ENCODE data around the gene APBA2. TPM values are rescaled to one million over a fixed set of nuclear protein-coding genes. Genes with fewer than 3 reads are reported as not detected.

The APBA2 gene
- total and polyA plus RNA-seq, 2 of the 13 experiments (the other 11 are each of a cell fraction or from before 2014, with no cell fraction given): 0.62 to 2.3 TPM

DNA sequence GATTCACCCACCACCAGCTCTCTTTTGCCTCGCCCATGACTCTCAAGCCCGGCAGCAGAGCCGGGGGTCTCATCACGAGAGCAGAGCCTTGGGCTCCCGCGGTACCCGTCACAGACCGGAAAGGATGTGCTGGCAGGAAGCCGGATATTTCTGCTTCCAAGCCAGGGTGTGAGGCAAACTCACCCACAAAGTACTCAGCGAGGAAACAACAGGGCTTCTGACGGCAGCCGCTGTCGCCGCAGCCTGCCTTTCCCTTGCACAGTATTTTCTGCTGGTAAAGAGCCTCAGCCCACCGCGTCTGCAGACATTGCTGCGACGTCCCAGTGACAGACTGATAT is 263.9 kb downstream of the APBA2 start (continued):
- no peak for TF ChIP-seq ZMYM2 (CRISPR knock-in tag; IDR thresholded peaks at IDR 0.05)
- TF ChIP-seq, protein P1, sequence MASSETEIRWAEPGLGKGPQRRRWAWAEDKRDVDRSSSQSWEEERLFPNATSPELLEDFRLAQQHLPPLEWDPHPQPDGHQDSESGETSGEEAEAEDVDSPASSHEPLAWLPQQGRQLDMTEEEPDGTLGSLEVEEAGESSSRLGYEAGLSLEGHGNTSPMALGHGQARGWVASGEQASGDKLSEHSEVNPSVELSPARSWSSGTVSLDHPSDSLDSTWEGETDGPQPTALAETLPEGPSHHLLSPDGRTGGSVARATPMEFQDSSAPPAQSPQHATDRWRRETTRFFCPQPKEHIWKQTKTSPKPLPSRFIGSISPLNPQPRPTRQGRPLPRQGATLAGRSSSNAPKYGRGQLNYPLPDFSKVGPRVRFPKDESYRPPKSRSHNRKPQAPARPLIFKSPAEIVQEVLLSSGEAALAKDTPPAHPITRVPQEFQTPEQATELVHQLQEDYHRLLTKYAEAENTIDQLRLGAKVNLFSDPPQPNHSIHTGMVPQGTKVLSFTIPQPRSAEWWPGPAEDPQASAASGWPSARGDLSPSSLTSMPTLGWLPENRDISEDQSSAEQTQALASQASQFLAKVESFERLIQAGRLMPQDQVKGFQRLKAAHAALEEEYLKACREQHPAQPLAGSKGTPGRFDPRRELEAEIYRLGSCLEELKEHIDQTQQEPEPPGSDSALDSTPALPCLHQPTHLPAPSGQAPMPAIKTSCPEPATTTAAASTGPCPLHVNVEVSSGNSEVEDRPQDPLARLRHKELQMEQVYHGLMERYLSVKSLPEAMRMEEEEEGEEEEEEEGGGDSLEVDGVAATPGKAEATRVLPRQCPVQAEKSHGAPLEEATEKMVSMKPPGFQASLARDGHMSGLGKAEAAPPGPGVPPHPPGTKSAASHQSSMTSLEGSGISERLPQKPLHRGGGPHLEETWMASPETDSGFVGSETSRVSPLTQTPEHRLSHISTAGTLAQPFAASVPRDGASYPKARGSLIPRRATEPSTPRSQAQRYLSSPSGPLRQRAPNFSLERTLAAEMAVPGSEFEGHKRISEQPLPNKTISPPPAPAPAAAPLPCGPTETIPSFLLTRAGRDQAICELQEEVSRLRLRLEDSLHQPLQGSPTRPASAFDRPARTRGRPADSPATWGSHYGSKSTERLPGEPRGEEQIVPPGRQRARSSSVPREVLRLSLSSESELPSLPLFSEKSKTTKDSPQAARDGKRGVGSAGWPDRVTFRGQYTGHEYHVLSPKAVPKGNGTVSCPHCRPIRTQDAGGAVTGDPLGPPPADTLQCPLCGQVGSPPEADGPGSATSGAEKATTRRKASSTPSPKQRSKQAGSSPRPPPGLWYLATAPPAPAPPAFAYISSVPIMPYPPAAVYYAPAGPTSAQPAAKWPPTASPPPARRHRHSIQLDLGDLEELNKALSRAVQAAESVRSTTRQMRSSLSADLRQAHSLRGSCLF (CRISPR knock-in tag; IDR thresholded peaks at IDR 0.05; ENCODE audit: borderline replicate concordance): no peak
- no peak for TF ChIP-seq TCF7L2 (IDR thresholded peaks at IDR 0.05; ENCODE audit: low read depth, low read length)

DNA sequence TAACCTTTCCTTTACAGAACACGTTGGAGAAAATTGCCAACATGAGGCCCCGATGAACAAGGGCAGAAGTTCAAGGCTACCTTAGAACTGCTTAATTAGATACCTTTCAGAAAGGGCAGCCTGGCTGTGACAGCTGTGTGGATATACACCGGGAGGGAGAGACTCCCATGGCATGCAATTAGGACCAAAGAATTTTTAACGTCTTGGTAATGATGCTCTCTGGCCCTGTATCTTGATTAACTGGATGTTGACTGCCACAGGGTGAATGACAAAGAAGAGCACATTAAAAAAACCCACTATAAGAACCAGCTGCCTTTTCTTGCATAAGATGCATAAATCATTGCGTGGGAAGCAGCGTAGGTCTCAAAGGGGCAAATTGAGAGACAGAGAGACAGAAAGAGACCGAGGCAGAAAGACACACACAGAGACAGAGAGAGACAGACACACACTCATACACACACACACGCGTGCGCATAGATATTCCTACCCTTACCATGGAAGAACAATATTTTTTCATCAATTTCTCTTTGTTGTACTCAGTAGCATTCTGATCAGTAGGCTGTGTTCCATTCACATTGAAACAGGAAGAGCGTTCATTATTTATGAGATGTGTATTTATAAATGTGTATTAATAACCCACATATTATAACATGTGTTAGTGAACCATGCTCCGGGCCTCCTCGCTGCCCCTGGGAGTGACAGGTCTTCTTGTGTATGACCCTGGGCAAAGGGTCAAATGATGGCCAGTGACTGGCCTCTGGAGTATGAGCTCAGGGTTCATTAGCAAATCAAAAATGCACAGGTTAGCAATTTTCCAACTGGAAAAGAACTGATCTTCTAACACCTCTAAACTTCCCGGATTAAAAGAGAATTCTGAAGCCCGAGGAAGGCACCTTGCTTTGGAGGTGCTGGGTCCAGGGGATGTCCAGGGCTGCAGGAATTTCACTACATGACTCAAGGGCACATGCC is 265.0 kb downstream of the APBA2 start:
- 50% methylated on average over 14 of the region's 15 CpGs for WGBS (ENCODE audit: low lambda C conversion rate)
- Histone ChIP-seq H3K4me3 (replicated peaks in 1 of 3; ENCODE audit: insufficient read depth in 1 of 3, low read depth in 2 of 3, low read length in 3 of 3) (no peak overlapping the region), H3K4me2 (ENCODE audit: low read depth, low read length) (no peak overlapping the region), H2AFZ (ENCODE audit: low read length) (no peak overlapping the region), H3K27me3 (ENCODE audit: control insufficient read depth in 1 of 2, insufficient read depth in 2 of 2, low read length in 2 of 2) (no peaks in the 10 kb centered on the region; a peak in 1 of 5 replicates), H3K36me3 (replicated peaks in 1 of 2; ENCODE audit: control insufficient read depth in 1 of 2, insufficient read depth in 2 of 2, low read length in 2 of 2) (no peaks in the 10 kb centered on the region), H3K27ac (ENCODE audit: extremely low read length, insufficient read depth, low read length) (no peak overlapping the region), H3K79me2 (ENCODE audit: insufficient read depth, low read length) (no peaks in the 10 kb centered on the region), H3K9ac (ENCODE audit: insufficient read depth, low read depth, low read length) (no peak overlapping the region), H3K4me1 (ENCODE audit: insufficient read depth, low read length) (no peaks in the 10 kb centered on the region), H3K9me3 (ENCODE audit: low read length) (no peaks in the 10 kb centered on the region), H4K20me1 (ENCODE audit: insufficient read depth, low read length) (no peaks in the 10 kb centered on the region)
- intact Hi-C loops (cut with micrococcal nuclease; ENCODE audit: unreplicated experiment): no loop called here
- FAIRE-seq (no peak), ATAC-seq (no peak), DNase-seq (ENCODE audit: low spot score) (no peak)
- ChIA-PET CTCF (ENCODE audit: low intra/inter-chr PET ratio, low total read pairs) (no interaction called here), POLR2A (no interaction called here)
- no TSS peak for BruUV-seq (replicated peaks)
- in situ Hi-C loops (cut with HindIII; ENCODE audit: extremely low pct_ligation_motif_present, low pct_unique_long_range_greater_than_20kb): no loop called here
- peak in 1 of 2 experiments; percentile 76; a peak in 3 of 4 replicates for TF ChIP-seq MAFK (conservative IDR thresholded peaks at IDR 0.05 in 1 of 2, IDR thresholded peaks at IDR 0.05 in 1 of 2; ENCODE audit: low read length in 2 of 2)
- TF ChIP-seq, protein P2, sequence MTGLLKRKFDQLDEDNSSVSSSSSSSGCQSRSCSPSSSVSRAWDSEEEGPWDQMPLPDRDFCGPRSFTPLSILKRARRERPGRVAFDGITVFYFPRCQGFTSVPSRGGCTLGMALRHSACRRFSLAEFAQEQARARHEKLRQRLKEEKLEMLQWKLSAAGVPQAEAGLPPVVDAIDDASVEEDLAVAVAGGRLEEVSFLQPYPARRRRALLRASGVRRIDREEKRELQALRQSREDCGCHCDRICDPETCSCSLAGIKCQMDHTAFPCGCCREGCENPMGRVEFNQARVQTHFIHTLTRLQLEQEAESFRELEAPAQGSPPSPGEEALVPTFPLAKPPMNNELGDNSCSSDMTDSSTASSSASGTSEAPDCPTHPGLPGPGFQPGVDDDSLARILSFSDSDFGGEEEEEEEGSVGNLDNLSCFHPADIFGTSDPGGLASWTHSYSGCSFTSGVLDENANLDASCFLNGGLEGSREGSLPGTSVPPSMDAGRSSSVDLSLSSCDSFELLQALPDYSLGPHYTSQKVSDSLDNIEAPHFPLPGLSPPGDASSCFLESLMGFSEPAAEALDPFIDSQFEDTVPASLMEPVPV (CRISPR knock-in tag; IDR thresholded peaks at IDR 0.05): no peak
- TF ChIP-seq MAFF (IDR thresholded peaks at IDR 0.05; ENCODE audit: low read depth, low read length): peak; percentile 43

All from HepG2 (cell line).